Testis (tissue), 2 donors: ENCODE results near the gene CCP110.

Experiments
- CTCF ChIP-seq, 3 experiments: fragments of 450-650 bp in 2 of 3; fragments of 200-600 bp in 1 of 3; sonication (generic) in 1 of 3; IDR thresholded peaks; one replicate each; pipeline ENCODE4 v1.5.1; 2016 to 2019; ENCODE audit warnings: antibody characterized with exemption in 3 of 3, mild to moderate bottlenecking in 2 of 3, moderate library complexity in 1 of 3
- POLR2A ChIP-seq: fragments of 450-650 bp; IDR thresholded peaks from one replicate; pipeline ENCODE4 v1.6.1; 2017; ENCODE audit warnings: antibody characterized with exemption, mild to moderate bottlenecking, moderate library complexity

- TF ChIP-seq CTCF (IDR thresholded peaks at IDR 0.05) (no peak), POLR2A (no peak)
Observed at GRCh38 chr16:19497176-19497575, 26.6 kb upstream of the CCP110 start.
